Smooth muscle cell (in vitro differentiated cells): Measurements from ENCODE around the gene EFHD2. TPM values are rescaled to one million over a fixed set of nuclear protein-coding genes. Genes with fewer than 3 reads are reported as not detected.

Source experiments
- DNase-seq: peaks from one replicate; lab custom pipeline; 2025; ENCODE audit not compliant: unreplicated experiment; lab: John Stamatoyannopoulos, UW
- H2AFZ ChIP-seq: fragments of 200-600 bp; sonication (generic); 2 replicates; pipeline ENCODE4 v1.6.0; 2016; ENCODE audit warnings: antibody characterized with exemption, low read depth, mild to moderate bottlenecking
- H3F3A ChIP-seq: fragments of 200-600 bp; sonication (generic); 2 replicates; pipeline ENCODE4 v1.6.0; 2017; ENCODE audit warnings: antibody characterized with exemption, low read depth
- H3K27ac ChIP-seq: fragments of 200-600 bp; sonication (generic); 2 replicates; pipeline ENCODE4 v1.5.1; 2016; ENCODE audit warnings: low read depth, mild to moderate bottlenecking
- H3K27me3 ChIP-seq: fragments of 200-600 bp; sonication (generic); 2 replicates; pipeline ENCODE4 v1.6.1; 2016; ENCODE audit warnings: low read depth, mild to moderate bottlenecking
- H3K36me3 ChIP-seq: fragments of 200-600 bp; sonication (generic); 2 replicates; pipeline ENCODE4 v1.5.1; 2016; ENCODE audit warnings: low read depth
- H3K4me1 ChIP-seq: fragments of 200-600 bp; sonication (generic); 2 replicates; pipeline ENCODE4 v1.5.1; 2016; ENCODE audit warnings: low read depth
- H3K4me2 ChIP-seq: fragments of 200-600 bp; sonication (generic); 2 replicates; pipeline ENCODE4 v1.6.0; 2016; ENCODE audit warnings: mild to moderate bottlenecking
- H3K4me3 ChIP-seq: fragments of 200-600 bp; sonication (generic); 2 replicates; pipeline ENCODE4 v1.5.1; 2016; ENCODE audit warnings: mild to moderate bottlenecking
- H3K79me2 ChIP-seq: fragments of 200-600 bp; sonication (generic); 2 replicates; pipeline ENCODE4 v1.6.0; 2016; ENCODE audit warnings: low read depth, mild to moderate bottlenecking
- H3K9ac ChIP-seq: fragments of 200-600 bp; sonication (generic); 2 replicates; pipeline ENCODE4 v1.6.0; 2016; ENCODE audit warnings: low read depth
- H3K9me3 ChIP-seq: fragments of 200-600 bp; sonication (generic); replicated peaks from 2 replicates; pipeline ENCODE4 v1.5.1; 2016; ENCODE audit warnings: low read depth
- H4K20me1 ChIP-seq: fragments of 200-600 bp; sonication (generic); 2 replicates; pipeline ENCODE4 v1.6.0; 2016; ENCODE audit warnings: low read depth
- CTCF ChIP-seq: fragments of 200-600 bp; sonication (generic); IDR thresholded peaks from 2 replicates; pipeline ENCODE4 v1.5.1; 2017; ENCODE audit warnings: borderline replicate concordance, mild to moderate bottlenecking, antibody characterized with exemption; ENCODE audit not compliant: insufficient read depth, poor library complexity, severe bottlenecking
- WGBS: methylation state at CpG from one replicate; pipeline ENCODE4 v1.1.7; 2016; ENCODE audit warnings: low lambda C conversion rate; 5-methylcytosine and 5-hydroxymethylcytosine counted together
- polyA plus RNA-seq: library from polyadenylated mRNA; unstranded; fragments of >200 nt; fragmentation: Nextera tagmentation; extraction: Ambion mirVana; gene quantifications from 2 replicates; pipeline ENCODE4 v1.2.1, GENCODE V29; 2016
- total RNA-seq: library from RNA; depleted of rRNA; stranded (reverse); fragments of >200 nt; gene quantifications from 2 replicates; pipeline ENCODE4 v1.2.3, GENCODE V29; 2014

The EFHD2 gene
- total and polyA plus RNA-seq, 2 experiments from 2014 or later = 7.0 to 22.9 TPM

GRCh38 chr1:15448877-15449462 is 39.3 kb downstream of the EFHD2 start:
- Histone ChIP-seq H3K9me3 (no peaks in the 10 kb centered on the region), H3K4me1 (no peaks in the 10 kb centered on the region), H3K4me2 (no peak overlapping the region), H3K4me3 (no peak overlapping the region), H3F3A (peaks cover 9% of the 10 kb centered on the region), H3K79me2 (no peaks in the 10 kb centered on the region), H4K20me1 (no peaks in the 10 kb centered on the region), H3K27me3 (peaks cover 10% of the 10 kb centered on the region), H3K27ac (no peak overlapping the region), H3K9ac (no peak overlapping the region), H3K36me3 (no peaks in the 10 kb centered on the region), H2AFZ (no peak overlapping the region)
- WGBS = 94% methylated on average over 3 of the region's 3 CpGs
- no peak for TF ChIP-seq CTCF
- no peak for DNase-seq

- Histone ChIP-seq H3F3A (peaks cover 12% of the 10 kb centered on the region), H3K79me2 (no peaks in the 10 kb centered on the region), H3K9me3 (no peaks in the 10 kb centered on the region), H3K9ac (no peak overlapping the region), H2AFZ (no peak overlapping the region), H3K27me3 (peaks cover 9% of the 10 kb centered on the region), H3K27ac (no peak overlapping the region), H3K4me1 (no peaks in the 10 kb centered on the region), H3K4me3 (no peak overlapping the region), H3K4me2 (no peak overlapping the region), H3K36me3 (no peaks in the 10 kb centered on the region), H4K20me1 (no peaks in the 10 kb centered on the region)
- TF ChIP-seq CTCF = no peak
- WGBS = 92% methylated on average over 3 of the region's 3 CpGs
- DNase-seq = no peak
Observed at GRCh38 chr1:15449567-15449966, 39.9 kb downstream of the EFHD2 start.

GRCh38 chr1:15451014-15451722 is 41.5 kb downstream of the EFHD2 start:
- H3F3A ChIP-seq = peaks cover 12% of the 10 kb centered on the region

More at GRCh38 chr1:15451014-15451722, 41.5 kb downstream of the EFHD2 start:
- DNase-seq = no peak
- Histone ChIP-seq H3K79me2 (no peaks in the 10 kb centered on the region), H3K4me2 (no peak overlapping the region), H3K27ac (no peak overlapping the region), H3K27me3 (peaks cover 9% of the 10 kb centered on the region), H3K4me1 (peaks cover 3% of the 10 kb centered on the region), H3K9ac (no peak overlapping the region), H4K20me1 (no peaks in the 10 kb centered on the region), H3K36me3 (no peaks in the 10 kb centered on the region), H3K4me3 (no peak overlapping the region), H3K9me3 (no peaks in the 10 kb centered on the region), H2AFZ (no peak overlapping the region)
- no peak for TF ChIP-seq CTCF
- 97% methylated on average over 6 of the region's 6 CpGs for WGBS
